Endothelial cell of umbilical vein (primary cell): ENCODE measurements around the gene BTBD17. TPM values are rescaled to one million over a fixed set of nuclear protein-coding genes. Genes with fewer than 3 reads are reported as not detected.

Source experiments
- BruUV-seq: library from RNA; stranded (reverse); fragments of 400-500 nt; replicated peaks from 2 replicates; lab custom pipeline; 2021; lab: Mats Ljungman, UMichigan
- CTCF ChIA-PET: fragments of 300-600, 350-600 bp; sonication (Branson Sonifier 250); formaldehyde crosslinking; loops from one replicate; lab custom pipeline; 2021; ENCODE audit warnings: antibody characterized with exemption, inconsistent platforms; lab: Charles Lee
- POLR2A ChIA-PET: fragments of 300-600, 350-600 bp; sonication (Branson Sonifier 250); formaldehyde crosslinking; loops from one replicate; lab custom pipeline; 2021; ENCODE audit warnings: antibody characterized with exemption, inconsistent platforms; lab: Charles Lee
- DNase-seq: peaks from one replicate; pipeline ENCODE4 v3.0.0-alpha.2; 2011; ENCODE audit warnings: low read depth, low spot score
- FAIRE-seq: peaks from 2 replicates; lab custom pipeline; 2011; peaks lifted over from hg19 to GRCh38; lab: Jason Lieb, UNC
- H2AFZ ChIP-seq: 2 replicates; pipeline ENCODE4 v1.6.0; 2012; ENCODE audit warnings: low read depth, low read length, control low read depth, inconsistent platforms
- H3K27ac ChIP-seq: 2 replicates; pipeline ENCODE4 v1.5.1; 2011; ENCODE audit warnings: low read depth, mild to moderate bottlenecking, control low read depth, low read length, moderate library complexity; ENCODE audit not compliant: insufficient read depth
- H3K27me3 ChIP-seq, 2 experiments: 2 replicates each; pipeline versions ENCODE4 v1.6.0 to v1.6.1; 2011; ENCODE audit warnings: low read length in 2 of 2, mixed read lengths in 1 of 2; ENCODE audit not compliant: control insufficient read depth in 2 of 2, insufficient read depth in 2 of 2
- H3K36me3 ChIP-seq, 2 experiments: 2 replicates in 1 of 2; 3 replicates in 1 of 2; pipeline ENCODE4 v1.5.1; 2011; ENCODE audit warnings: low read length in 2 of 2, mild to moderate bottlenecking in 1 of 2, moderate library complexity in 1 of 2; ENCODE audit not compliant: control insufficient read depth in 2 of 2, insufficient read depth in 2 of 2; ENCODE audit errors: extremely low read depth in 1 of 2
- H3K4me1 ChIP-seq: 3 replicates; pipeline ENCODE4 v1.5.1; 2011; ENCODE audit warnings: mild to moderate bottlenecking, low read length; ENCODE audit not compliant: control insufficient read depth, insufficient read depth; ENCODE audit errors: extremely low read depth
- H3K4me2 ChIP-seq: 2 replicates; pipeline ENCODE4 v1.6.1; 2011; ENCODE audit warnings: low read length, control low read depth, mixed read lengths; ENCODE audit not compliant: insufficient read depth
- H3K4me3 ChIP-seq, 3 experiments: fragments of 200-600 bp in 1 of 3; sonication (generic), shearing (Covaris generic) in 1 of 3; replicated peaks in 1 of 3; 2 replicates each; pipeline ENCODE4 v1.5.1; 2011 to 2016; ENCODE audit warnings: control low read depth in 3 of 3, low read length in 3 of 3, mild to moderate bottlenecking in 2 of 3, inconsistent platforms in 1 of 3, low read depth in 1 of 3, moderate library complexity in 1 of 3; ENCODE audit not compliant: insufficient read depth in 1 of 3
- H3K79me2 ChIP-seq: 2 replicates; pipeline ENCODE4 v1.6.0; 2012; ENCODE audit warnings: low read length, inconsistent platforms; ENCODE audit not compliant: control insufficient read depth, insufficient read depth
- H3K9ac ChIP-seq: replicated peaks from 2 replicates; pipeline ENCODE3; 2011; ENCODE audit warnings: low read length, control low read depth; ENCODE audit not compliant: insufficient read depth; ENCODE audit errors: extremely low read depth
- H3K9me1 ChIP-seq: replicated peaks from 3 replicates; pipeline ENCODE4 v1.6.0; 2011; ENCODE audit warnings: mild to moderate bottlenecking, low read length; ENCODE audit not compliant: control insufficient read depth, insufficient read depth; ENCODE audit errors: extremely low read depth
- H3K9me3 ChIP-seq: replicated peaks from 2 replicates; pipeline ENCODE4 v1.5.1; 2012; ENCODE audit warnings: low read length, inconsistent platforms; ENCODE audit not compliant: control insufficient read depth, insufficient read depth
- H4K20me1 ChIP-seq: replicated peaks from 2 replicates; pipeline ENCODE3; 2011; ENCODE audit warnings: mild to moderate bottlenecking, low read length; ENCODE audit not compliant: control insufficient read depth, insufficient read depth; ENCODE audit errors: extremely low read depth
- EZH2 ChIP-seq: IDR thresholded peaks from 2 replicates; pipeline ENCODE4 v1.6.1; 2012; ENCODE audit warnings: borderline replicate concordance, low read depth, mild to moderate bottlenecking, moderate library complexity, low read length, inconsistent platforms; ENCODE audit not compliant: severe bottlenecking
- FOS ChIP-seq: IDR thresholded peaks from 2 replicates; pipeline ENCODE4 v1.6.1; 2011; ENCODE audit warnings: mild to moderate bottlenecking, low read length, moderate library complexity, borderline replicate concordance; ENCODE audit not compliant: insufficient read depth
- GATA2 ChIP-seq: IDR thresholded peaks from 2 replicates; pipeline ENCODE4 v1.7.0; 2011; ENCODE audit warnings: low read depth, mild to moderate bottlenecking, moderate library complexity, mixed read lengths, low read length; ENCODE audit not compliant: insufficient read length, insufficient read depth
- JUN ChIP-seq: IDR thresholded peaks from 2 replicates; pipeline ENCODE4 v1.6.1; 2011; ENCODE audit warnings: borderline replicate concordance, low read depth; ENCODE audit not compliant: insufficient read length, insufficient read depth
- MYC ChIP-seq: IDR thresholded peaks from one replicate; pipeline ENCODE4 v1.6.1; 2011; ENCODE audit warnings: mild to moderate bottlenecking, low read depth, low read length
- POLR2A ChIP-seq: IDR thresholded peaks from 2 replicates; pipeline ENCODE4 v1.6.1; 2012; ENCODE audit warnings: low read depth, mild to moderate bottlenecking, control low read depth, low read length
- POLR2AphosphoS5 ChIP-seq: IDR thresholded peaks from 2 replicates; pipeline ENCODE4 v1.6.1; 2012; ENCODE audit warnings: low read depth, mild to moderate bottlenecking, control low read depth, low read length, moderate library complexity; ENCODE audit not compliant: insufficient read depth
- dilution Hi-C: fragments of 300-500 bp; cut with MboI; formaldehyde crosslinking; loops from one replicate; pipeline ENCODE4 v1.15.0; 2019; ENCODE audit warnings: low sequenced_read_pairs; ENCODE audit not compliant: extremely low pct_ligation_motif_present
- intact Hi-C: fragments of 100-400 bp; cut with micrococcal nuclease; formaldehyde crosslinking; loops from one replicate; pipeline ENCODE4 v1.10.0; 2022
- polyA plus RNA-seq, 4 experiments: library from polyadenylated mRNA; depleted of rRNA in 3 of 4; stranded (reverse) in 3 of 4; unstranded in 1 of 4; fragments of >200 nt; gene quantifications; 2 replicates each; pipeline versions ENCODE4 v1.2.1 to v1.2.3, GENCODE V29; 2011 to 2012; ENCODE audit warnings: missing spikeins in 1 of 4
- total RNA-seq: library from RNA; stranded (reverse); gene quantifications from 2 replicates; pipeline ENCODE4 v1.2.3, GENCODE V29; 2021
- TF ChIP-seq, protein P1 (sequence below), 2 donors: IDR thresholded peaks; 1 replicate in 1 of 2; 2 replicates in 1 of 2; pipeline ENCODE4 v1.5.1; 2011; ENCODE audit warnings: low read length in 2 of 2, mild to moderate bottlenecking in 2 of 2, moderate library complexity in 2 of 2, control low read depth in 1 of 2, inconsistent platforms in 1 of 2, low read depth in 1 of 2; ENCODE audit not compliant: insufficient read depth in 1 of 2; ENCODE audit errors: extremely low read depth in 1 of 2
- TF ChIP-seq, protein P2 (sequence below): IDR thresholded peaks from 2 replicates; pipeline ENCODE4 v1.6.1; 2011; ENCODE audit not compliant: insufficient read depth, insufficient read length

BTBD17 gene
- total and polyA plus RNA-seq, 2 donors (not counting 3 experiments of a cell fraction or from before 2014, with no cell fraction given): not detected

DNA sequence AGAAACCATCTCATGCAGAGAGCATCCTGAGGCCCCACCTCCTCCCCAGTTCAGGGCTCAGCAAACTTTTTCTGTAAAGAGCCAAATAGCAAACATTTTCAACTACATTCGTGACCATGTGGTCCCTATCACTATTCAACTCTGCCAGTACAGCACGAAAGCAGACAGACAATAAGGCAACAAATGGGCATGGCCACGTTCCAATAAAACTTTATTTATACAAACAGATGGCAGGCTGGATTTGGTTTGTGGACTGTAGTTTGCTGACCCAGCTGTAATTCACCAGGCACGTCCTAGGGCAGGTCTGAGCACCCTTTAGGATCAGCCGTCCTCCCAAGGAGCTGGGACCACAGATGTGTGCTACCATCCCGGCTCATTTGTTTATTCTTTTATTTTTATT lies 43.1 kb upstream of the BTBD17 start:
- no peak for DNase-seq
- FAIRE-seq: no peak
- Histone ChIP-seq H4K20me1 (no peaks in the 10 kb centered on the region), H3K9ac (no peak overlapping the region), H3K36me3 (no peaks in the 10 kb centered on the region), H3K4me2 (no peak overlapping the region), H3K4me1 (no peaks in the 10 kb centered on the region), H3K9me3 (no peaks in the 10 kb centered on the region), H3K79me2 (no peaks in the 10 kb centered on the region), H3K27ac (no peak overlapping the region), H3K4me3 (no peak overlapping the region), H3K9me1 (no peaks in the 10 kb centered on the region), H3K27me3 (no peaks in the 10 kb centered on the region), H2AFZ (no peak overlapping the region)
- ChIA-PET CTCF (interaction anchor here (0.7 kb wide), 1 partner anchor 37 kb away, joined by 3 read pairs; no protein-coding TSS in a partner anchor), POLR2A (no interaction called here)
- dilution Hi-C loops: no loop called here
- BruUV-seq: no TSS peak
- intact Hi-C loops: no loop called here
- TF ChIP-seq, protein P1, sequence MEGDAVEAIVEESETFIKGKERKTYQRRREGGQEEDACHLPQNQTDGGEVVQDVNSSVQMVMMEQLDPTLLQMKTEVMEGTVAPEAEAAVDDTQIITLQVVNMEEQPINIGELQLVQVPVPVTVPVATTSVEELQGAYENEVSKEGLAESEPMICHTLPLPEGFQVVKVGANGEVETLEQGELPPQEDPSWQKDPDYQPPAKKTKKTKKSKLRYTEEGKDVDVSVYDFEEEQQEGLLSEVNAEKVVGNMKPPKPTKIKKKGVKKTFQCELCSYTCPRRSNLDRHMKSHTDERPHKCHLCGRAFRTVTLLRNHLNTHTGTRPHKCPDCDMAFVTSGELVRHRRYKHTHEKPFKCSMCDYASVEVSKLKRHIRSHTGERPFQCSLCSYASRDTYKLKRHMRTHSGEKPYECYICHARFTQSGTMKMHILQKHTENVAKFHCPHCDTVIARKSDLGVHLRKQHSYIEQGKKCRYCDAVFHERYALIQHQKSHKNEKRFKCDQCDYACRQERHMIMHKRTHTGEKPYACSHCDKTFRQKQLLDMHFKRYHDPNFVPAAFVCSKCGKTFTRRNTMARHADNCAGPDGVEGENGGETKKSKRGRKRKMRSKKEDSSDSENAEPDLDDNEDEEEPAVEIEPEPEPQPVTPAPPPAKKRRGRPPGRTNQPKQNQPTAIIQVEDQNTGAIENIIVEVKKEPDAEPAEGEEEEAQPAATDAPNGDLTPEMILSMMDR (IDR thresholded peaks at IDR 0.05; ENCODE audit: extremely low read depth in 1 of 2, insufficient read depth in 1 of 2, low read depth in 1 of 2, low read length in 2 of 2): no peak
- TF ChIP-seq POLR2A: no peak
- TF ChIP-seq GATA2: no peak
- no peak for TF ChIP-seq POLR2AphosphoS5
- no peak for TF ChIP-seq JUN
- TF ChIP-seq FOS: no peak
- TF ChIP-seq EZH2: no peak
- TF ChIP-seq MYC: no peak
- TF ChIP-seq, protein P2, sequence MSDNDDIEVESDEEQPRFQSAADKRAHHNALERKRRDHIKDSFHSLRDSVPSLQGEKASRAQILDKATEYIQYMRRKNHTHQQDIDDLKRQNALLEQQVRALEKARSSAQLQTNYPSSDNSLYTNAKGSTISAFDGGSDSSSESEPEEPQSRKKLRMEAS: no peak
